RWPE1 (cell line): Measurements from ENCODE around the gene UHRF1.

ENCODE experiments used
- CTCF ChIA-PET: fragments of 350-600 bp; sonication (Branson Sonifier 250); formaldehyde crosslinking; extraction: SDS; loops from one replicate; lab custom pipeline; 2021; lab: Yijun Ruan, JAX
- POLR2A ChIA-PET: fragments of 400-600 bp; formaldehyde crosslinking; extraction: SDS; loops from one replicate; lab custom pipeline; 2020; ENCODE audit warnings: antibody characterized with exemption; ENCODE audit not compliant: low non-redundant PET; lab: Yijun Ruan, JAX
- DNase-seq: peaks from one replicate; pipeline ENCODE4 v3.0.0; 2012; ENCODE audit warnings: low spot score
- H3K27ac ChIP-seq: fragments of 450-650 bp; 2 replicates; pipeline ENCODE4 v1.5.1; 2017
- TF ChIP-seq, protein P1 (sequence below): fragments of 450-650 bp; conservative IDR thresholded peaks from 2 replicates; pipeline ENCODE4 v1.5.1; 2017; ENCODE audit warnings: low read depth, mild to moderate bottlenecking

Gene UHRF1

DNA sequence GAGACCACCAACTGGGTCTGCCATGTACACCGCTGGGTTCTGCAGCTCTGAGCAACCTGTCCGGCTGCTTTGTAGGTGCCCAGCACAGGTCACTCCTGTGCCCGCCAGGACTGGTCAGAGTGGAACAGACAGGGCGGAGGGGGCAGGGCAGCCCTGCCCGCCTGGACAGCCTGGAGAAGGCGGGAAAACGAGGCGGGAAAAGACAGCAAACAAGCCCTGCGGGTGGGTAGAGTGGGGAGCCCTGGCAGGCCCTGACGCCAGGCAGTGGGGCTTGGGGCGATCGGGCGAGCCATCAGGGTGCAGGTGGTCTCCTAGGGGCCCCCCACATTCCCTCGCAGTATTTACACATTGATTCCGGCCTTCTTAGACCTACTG lies 533 bp upstream of the UHRF1 start:
- TF ChIP-seq, protein P1, sequence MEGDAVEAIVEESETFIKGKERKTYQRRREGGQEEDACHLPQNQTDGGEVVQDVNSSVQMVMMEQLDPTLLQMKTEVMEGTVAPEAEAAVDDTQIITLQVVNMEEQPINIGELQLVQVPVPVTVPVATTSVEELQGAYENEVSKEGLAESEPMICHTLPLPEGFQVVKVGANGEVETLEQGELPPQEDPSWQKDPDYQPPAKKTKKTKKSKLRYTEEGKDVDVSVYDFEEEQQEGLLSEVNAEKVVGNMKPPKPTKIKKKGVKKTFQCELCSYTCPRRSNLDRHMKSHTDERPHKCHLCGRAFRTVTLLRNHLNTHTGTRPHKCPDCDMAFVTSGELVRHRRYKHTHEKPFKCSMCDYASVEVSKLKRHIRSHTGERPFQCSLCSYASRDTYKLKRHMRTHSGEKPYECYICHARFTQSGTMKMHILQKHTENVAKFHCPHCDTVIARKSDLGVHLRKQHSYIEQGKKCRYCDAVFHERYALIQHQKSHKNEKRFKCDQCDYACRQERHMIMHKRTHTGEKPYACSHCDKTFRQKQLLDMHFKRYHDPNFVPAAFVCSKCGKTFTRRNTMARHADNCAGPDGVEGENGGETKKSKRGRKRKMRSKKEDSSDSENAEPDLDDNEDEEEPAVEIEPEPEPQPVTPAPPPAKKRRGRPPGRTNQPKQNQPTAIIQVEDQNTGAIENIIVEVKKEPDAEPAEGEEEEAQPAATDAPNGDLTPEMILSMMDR = no peak
- POLR2A ChIA-PET = interaction anchor here (0.6 to 0.7 kb wide), 2 partner anchors 20 to 48 kb away, joined by 3 to 4 read pairs; no protein-coding TSS in a partner anchor
- peak overlapping the region; percentile 94 for H3K27ac ChIP-seq
- CTCF ChIA-PET = no interaction called here
- no peak for DNase-seq

DNA sequence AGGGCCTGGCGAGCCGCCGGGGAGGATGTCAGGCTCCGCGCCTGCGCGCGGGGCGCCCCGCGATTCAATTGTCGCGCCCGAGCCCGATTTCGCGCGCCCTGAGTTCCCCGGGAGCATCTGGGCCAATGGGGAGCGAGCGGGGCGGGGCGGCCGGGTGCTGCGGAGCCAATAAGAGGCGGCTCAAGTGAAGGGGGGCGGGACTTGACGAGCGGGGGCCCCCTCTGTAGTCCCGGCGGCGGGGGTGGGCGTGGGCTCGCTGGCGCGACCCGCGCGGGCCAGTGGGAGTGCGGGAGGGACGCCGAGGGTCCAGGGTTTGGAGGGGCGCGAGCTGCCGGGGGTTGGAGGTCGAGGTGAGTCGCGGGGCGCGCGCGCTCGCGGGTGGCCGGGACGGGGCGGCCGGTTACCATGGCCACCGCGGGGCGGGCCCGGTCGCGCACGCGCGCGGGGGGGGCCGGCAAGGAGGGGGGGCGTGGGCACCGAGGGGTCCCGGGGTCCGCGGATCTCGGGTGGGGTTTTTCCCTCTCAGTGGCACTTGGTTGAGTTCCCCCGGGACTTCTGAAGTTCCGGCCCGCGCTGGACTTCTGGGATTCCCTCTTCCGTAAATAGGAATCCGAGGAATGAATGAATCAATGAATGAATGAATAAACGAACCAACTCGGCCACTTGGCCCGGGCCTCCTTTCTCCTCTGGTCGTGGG lies 744 bp downstream of the UHRF1 start:
- DNase-seq = peak; percentile 94
- ChIA-PET POLR2A (interaction anchor here (0.6 kb wide), 1 partner anchor 37 kb away, joined by 3 read pairs; no protein-coding TSS in a partner anchor), CTCF (interaction anchor here (0.6 to 1.5 kb wide), 5 partner anchors 37 to 111 kb away, joined by 3 to 13 read pairs (median 4); no protein-coding TSS in a partner anchor)
- peak overlapping the region; percentile 94 for H3K27ac ChIP-seq
- TF ChIP-seq, protein P1 = no peak

DNA sequence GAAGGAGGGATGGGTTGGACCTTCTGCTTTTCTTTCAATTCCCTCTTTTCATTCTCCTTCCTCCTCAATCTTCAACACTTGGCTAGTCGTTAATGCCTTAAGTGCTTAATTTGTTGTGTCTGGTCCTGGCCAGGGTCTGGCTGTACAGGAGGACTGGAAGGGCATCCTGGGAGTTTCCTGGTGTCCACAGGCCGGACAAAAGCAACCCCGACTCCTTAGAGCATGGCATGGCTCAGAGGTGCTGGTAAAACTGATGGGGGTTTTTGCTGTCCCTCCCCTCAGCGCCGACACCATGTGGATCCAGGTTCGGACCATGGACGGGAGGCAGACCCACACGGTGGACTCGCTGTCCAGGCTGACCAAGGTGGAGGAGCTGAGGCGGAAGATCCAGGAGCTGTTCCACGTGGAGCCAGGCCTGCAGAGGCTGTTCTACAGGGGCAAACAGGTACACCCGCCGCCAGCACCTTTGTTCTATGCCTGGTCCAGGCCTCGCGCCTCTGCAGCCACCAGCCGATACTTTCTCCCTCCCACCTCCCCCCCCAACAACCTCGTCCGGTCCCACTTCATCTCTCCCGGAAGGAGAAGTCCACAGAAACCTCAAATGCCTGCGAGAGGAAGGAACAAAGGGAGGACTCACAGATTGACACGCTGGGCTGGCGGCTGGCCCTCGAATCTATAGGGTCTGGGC lies 1.4 kb downstream of the UHRF1 start:
- peak overlapping the region; percentile 94 for H3K27ac ChIP-seq
- ChIA-PET CTCF (interaction anchor here (0.6 to 2.4 kb wide), 11 partner anchors 18 to 1350 kb away, joined by 3 to 23 read pairs (median 4); partner anchors contain the start of gene PLIN3), POLR2A (interaction anchor here (0.6 kb wide), 1 partner anchor 37 kb away, joined by 3 read pairs; no protein-coding TSS in a partner anchor)
- peak; percentile 47 for DNase-seq
- TF ChIP-seq, protein P1 = no peak

DNA sequence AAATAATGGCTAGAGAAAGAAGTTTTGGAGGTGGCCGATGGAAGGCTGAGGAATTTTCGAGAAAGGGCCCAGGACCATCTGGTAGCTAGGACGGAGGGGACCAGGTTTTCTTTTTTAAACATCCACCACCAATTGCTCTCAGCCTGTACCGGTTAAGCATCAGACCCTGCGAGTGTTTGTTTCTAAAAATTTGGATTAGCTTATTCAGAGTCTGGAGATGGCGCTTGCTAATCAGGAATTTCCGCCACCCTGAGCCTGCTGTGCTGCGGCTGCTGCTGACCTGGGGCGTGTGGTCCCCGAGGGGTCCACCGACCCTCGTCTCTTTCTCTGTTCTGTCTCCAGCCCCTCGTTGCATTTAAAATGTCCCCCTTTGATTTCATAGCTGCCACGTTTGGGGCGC lies 2.0 kb downstream of the UHRF1 start:
- H3K27ac ChIP-seq = peak overlapping the region; percentile 94
- DNase-seq = peak; percentile 14
- ChIA-PET CTCF (interaction anchor here (0.6 to 2.4 kb wide), 13 partner anchors 18 to 148 kb away, joined by 3 to 23 read pairs (median 4); partner anchors contain the start of gene PLIN3), POLR2A (no interaction called here)
- TF ChIP-seq, protein P1 = no peak

DNA sequence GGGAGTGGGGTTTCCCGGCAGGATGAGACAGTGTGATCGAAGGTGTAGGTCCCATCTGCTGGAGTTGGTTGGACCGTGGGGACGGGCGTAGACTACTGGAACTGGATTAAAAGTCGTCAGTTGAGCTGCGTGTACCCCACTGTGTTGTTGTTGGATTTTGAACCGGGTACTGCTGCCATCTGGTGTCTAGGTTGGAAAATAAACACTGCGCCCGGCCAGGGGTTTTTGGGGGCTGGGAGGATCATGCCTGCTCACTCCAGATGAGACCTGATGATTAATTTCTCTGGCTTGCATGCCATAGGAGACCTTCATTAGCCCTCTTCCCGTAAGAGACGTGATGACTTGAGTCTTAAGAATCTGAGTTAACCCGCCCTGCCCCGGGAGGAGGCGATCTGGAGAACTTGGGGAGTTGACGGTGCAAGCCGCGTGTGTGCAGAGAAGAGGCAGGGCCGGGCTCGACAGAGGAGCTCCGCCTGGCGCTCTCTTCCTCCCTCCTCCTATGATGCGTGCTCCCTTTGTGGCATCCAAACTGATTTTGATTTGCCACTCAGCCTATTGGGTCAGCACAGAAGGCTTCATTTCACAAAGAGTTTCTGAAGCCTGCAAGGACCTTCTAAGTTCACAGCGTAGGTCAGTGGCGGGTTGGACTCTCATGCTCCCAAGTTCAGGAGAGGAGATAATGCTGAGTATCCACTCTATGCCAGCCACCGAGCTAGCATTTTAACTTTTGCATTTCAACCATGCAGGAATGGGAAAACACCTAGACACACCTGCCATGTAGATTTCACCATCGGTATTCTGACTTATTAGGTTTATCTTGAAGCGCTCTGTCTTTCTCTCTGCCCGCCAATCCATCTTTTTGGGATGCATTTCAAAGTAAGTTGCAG lies 2.7 kb downstream of the UHRF1 start:
- ChIA-PET CTCF (interaction anchor here (0.6 to 2.4 kb wide), 16 partner anchors 17 to 149 kb away, joined by 3 to 23 read pairs (median 4); partner anchors contain the start of gene PLIN3), POLR2A (interaction anchor here (0.6 kb wide), 1 partner anchor 83 kb away, joined by 6 read pairs; no protein-coding TSS in a partner anchor)
- TF ChIP-seq, protein P1 = peak; percentile 78
- peak; percentile 98 for DNase-seq
- H3K27ac ChIP-seq = peak overlapping the region; percentile 94
